Large intestine (tissue), 3 donors: ENCODE data around the gene MBNL2. TPM values are rescaled to one million over a fixed set of nuclear protein-coding genes. Genes with fewer than 3 reads are reported as not detected.

ENCODE experiments used
- DNase-seq, 2 donors: peaks; one replicate each; pipeline versions ENCODE4 v3.0.0 to v3.0.0-alpha.2; 2013
- H3K27ac ChIP-seq: one replicate; pipeline ENCODE4 v1.5.1; 2013; ENCODE audit warnings: low read length
- H3K27me3 ChIP-seq: 2 replicates; pipeline ENCODE4 v1.6.1; 2013; ENCODE audit warnings: low read length; ENCODE audit not compliant: control insufficient read depth, insufficient read depth
- H3K36me3 ChIP-seq: 2 replicates; pipeline ENCODE4 v1.6.1; 2013; ENCODE audit warnings: low read length; ENCODE audit not compliant: control insufficient read depth, insufficient read depth
- H3K4me1 ChIP-seq: one replicate; pipeline ENCODE4 v1.6.1; 2013; ENCODE audit warnings: low read length; ENCODE audit not compliant: control insufficient read depth, insufficient read depth
- H3K4me3 ChIP-seq: one replicate; pipeline ENCODE4 v1.5.1; 2013; ENCODE audit warnings: low read length
- H3K9me3 ChIP-seq: one replicate; pipeline ENCODE4 v1.6.1; 2013; ENCODE audit warnings: mild to moderate bottlenecking, low read depth, low read length, moderate library complexity; ENCODE audit not compliant: control insufficient read depth
- WGBS: methylation state at CpG from one replicate; pipeline ENCODE4 v1.1.5; 2013; ENCODE audit warnings: low lambda C conversion rate; ENCODE audit not compliant: insufficient coverage; 5-methylcytosine and 5-hydroxymethylcytosine counted together
- polyA plus RNA-seq: library from polyadenylated mRNA; unstranded; fragments of 120-200 nt; gene quantifications from one replicate; pipeline ENCODE4 v1.2.1, GENCODE V29; 2013

Gene MBNL2
- polyA plus RNA-seq, 1 donor = 38.6 TPM

DNA sequence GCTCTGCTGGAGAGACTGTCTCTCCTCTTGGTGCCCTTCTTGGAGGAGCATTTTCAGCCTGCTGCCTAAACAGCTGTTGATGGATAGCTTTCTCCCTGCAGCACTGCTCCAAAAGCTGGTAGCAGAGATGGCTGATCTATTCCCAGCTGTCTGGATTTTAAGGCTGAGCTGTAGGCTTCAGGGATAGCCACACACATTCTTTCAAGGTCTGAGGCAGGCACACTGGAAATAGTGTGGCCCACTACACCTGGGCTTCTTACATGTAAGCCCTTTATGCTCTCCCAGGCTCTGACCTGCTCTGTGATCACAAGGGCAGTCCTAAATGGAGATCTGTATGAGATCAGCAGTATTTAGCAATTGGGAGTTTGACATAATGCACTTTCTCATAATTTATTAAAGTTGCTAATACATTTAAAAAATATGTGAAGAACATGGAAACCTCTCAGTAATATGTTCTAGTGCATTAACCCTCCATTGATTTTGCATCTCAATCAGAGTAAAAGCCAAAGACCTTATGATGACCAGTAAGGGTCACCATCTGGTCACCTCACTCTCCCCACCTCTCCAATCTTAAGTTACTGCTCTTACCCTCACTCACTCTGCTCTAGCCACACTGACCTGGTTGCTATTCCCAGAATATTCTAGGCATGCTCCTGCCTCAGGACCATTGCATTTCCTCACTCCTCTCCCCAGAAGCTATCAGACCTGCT, 91.6 kb downstream of the MBNL2 start:
- Histone ChIP-seq H3K4me1 (no peaks in the 10 kb centered on the region), H3K4me3 (no peak overlapping the region), H3K9me3 (no peaks in the 10 kb centered on the region), H3K27me3 (no peaks in the 10 kb centered on the region), H3K36me3 (no peaks in the 10 kb centered on the region), H3K27ac (no peak overlapping the region)
- no peak for DNase-seq

DNA sequence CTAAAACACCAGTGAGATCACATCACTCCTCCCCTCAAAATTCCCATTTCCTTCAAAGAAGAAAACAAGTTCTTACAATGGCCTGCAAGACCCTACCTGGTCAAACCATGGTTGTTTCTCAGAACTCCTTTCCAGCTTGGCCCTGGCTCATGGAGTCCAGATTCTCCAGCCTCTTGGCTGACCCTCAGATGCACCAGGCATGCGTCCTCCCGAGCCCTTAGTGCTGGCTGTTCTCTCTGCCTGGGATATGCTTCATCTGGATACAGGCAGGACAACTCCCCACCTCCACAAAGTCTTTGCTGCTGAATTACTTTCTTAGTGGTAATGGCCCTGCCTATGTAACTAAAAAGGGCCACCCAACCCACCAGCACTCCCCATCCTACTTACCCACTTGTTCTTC, 94.3 kb downstream of the MBNL2 start:
- no CpG with 5 or more reads among the region's 2 CpGs for WGBS
- Histone ChIP-seq H3K36me3 (no peaks in the 10 kb centered on the region), H3K4me1 (no peaks in the 10 kb centered on the region), H3K27ac (no peak overlapping the region), H3K9me3 (no peaks in the 10 kb centered on the region), H3K27me3 (no peaks in the 10 kb centered on the region), H3K4me3 (no peak overlapping the region)
- no peak for DNase-seq

DNA sequence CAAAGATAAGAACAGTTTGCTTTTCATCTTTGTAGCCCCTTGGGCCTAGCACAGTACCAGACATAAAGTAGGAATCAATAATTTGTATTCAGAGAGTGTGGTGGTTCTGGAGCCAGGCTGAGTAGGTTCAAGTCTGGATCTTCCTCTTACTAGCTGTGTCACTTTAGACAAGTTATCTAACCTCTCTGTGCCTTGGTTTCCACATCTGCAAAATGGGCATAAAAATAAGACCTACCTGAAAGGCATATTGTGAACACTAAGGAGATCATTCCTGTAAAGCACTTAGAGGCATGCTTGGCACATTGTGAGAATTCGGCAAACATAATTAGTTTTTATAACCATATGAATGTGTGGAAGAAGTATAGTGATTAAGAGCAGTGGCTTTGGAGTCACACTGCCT, 95.8 kb downstream of the MBNL2 start:
- no peaks in the 10 kb centered on the region for H3K9me3 ChIP-seq
- H3K27me3 ChIP-seq = no peaks in the 10 kb centered on the region
- no peak overlapping the region for H3K27ac ChIP-seq
- no peaks in the 10 kb centered on the region for H3K36me3 ChIP-seq
- H3K4me1 ChIP-seq = no peaks in the 10 kb centered on the region
- WGBS = no CpG with 5 or more reads among the region's 1 CpG
- no peak overlapping the region for H3K4me3 ChIP-seq
- no peak for DNase-seq

DNA sequence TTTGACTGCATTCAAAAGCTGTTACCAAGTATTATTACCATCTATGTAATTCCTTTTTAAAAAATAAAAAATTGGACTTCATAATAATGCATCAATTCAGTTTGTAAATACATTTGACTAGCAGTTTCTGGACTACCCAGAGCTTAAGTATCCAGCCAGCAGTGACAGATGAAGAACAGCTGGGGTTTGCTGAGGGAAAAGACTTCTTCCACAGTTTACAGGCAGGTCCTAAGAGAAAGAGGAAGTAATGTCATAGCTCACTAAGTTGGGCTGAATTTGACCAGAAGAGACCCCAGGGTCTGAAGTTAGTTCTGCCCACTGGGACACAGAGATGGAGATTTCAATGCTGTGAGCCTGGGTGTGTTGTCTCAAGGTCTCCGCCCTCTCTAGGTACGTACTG, 96.4 kb downstream of the MBNL2 start:
- Histone ChIP-seq H3K9me3 (no peaks in the 10 kb centered on the region), H3K27me3 (no peaks in the 10 kb centered on the region), H3K36me3 (no peaks in the 10 kb centered on the region), H3K4me3 (no peak overlapping the region), H3K4me1 (no peaks in the 10 kb centered on the region), H3K27ac (no peak overlapping the region)
- DNase-seq = no peak
- WGBS = no CpG with 5 or more reads among the region's 2 CpGs

DNA sequence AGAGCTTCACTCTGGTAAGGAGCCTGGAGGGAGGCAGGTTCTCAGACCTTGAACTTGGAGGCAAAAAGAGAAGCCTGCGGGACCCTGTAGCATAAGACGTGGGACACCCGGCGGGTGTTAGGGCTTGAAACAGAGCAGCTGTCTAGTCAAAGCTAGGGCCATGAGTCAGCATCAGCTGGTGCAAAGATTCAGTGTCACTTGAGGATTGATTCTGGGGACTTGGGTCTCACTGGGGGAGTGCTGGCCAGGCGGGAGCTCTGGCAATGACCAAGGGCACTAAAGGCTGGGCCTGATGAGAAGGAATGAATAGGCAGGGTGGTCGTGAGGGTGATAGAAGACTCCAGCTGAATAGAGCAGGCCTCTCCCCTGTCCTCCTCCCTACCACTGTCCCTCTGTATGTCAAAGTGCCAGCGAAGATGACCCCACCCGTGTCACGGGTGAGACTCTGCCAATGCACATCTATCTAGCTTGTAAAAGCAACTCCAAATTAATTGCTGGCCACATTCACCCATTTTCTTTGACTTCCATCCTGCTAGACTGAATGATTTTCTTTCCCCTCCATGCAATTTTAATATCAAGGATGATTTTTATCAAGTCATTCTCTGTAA, 97.1 kb downstream of the MBNL2 start:
- no peaks in the 10 kb centered on the region for H3K36me3 ChIP-seq
- H3K4me1 ChIP-seq = no peaks in the 10 kb centered on the region
- no peak for DNase-seq
- no peak overlapping the region for H3K4me3 ChIP-seq
- no peaks in the 10 kb centered on the region for H3K9me3 ChIP-seq
- H3K27ac ChIP-seq = no peak overlapping the region
- no CpG with 5 or more reads among the region's 9 CpGs for WGBS
- H3K27me3 ChIP-seq = no peaks in the 10 kb centered on the region

DNA sequence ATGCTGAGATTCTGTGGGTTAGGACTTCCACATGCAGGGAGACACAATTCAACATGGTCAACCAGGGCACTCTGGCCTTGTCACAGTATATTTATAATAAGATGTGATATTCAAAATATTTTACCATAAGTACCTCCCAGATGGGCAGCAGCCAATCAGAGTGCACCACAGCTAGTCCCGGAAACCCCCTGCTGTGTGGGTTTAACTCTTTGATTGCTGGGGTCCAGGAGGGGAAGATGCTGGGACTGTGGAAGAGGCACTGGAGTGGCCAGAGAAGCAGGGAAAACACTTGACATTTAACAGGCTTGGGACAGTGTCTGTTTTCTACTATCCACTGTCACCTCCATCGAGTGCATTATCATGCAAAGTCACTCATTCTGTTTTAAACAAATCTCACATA, 99.0 kb downstream of the MBNL2 start:
- no peak for DNase-seq
- no peaks in the 10 kb centered on the region for H3K9me3 ChIP-seq
- H3K4me3 ChIP-seq = no peak overlapping the region
- H3K27ac ChIP-seq = no peak overlapping the region
- H3K4me1 ChIP-seq = no peaks in the 10 kb centered on the region
- H3K27me3 ChIP-seq = no peaks in the 10 kb centered on the region
- WGBS = no CpG with 5 or more reads among the region's 2 CpGs
- no peaks in the 10 kb centered on the region for H3K36me3 ChIP-seq

DNA sequence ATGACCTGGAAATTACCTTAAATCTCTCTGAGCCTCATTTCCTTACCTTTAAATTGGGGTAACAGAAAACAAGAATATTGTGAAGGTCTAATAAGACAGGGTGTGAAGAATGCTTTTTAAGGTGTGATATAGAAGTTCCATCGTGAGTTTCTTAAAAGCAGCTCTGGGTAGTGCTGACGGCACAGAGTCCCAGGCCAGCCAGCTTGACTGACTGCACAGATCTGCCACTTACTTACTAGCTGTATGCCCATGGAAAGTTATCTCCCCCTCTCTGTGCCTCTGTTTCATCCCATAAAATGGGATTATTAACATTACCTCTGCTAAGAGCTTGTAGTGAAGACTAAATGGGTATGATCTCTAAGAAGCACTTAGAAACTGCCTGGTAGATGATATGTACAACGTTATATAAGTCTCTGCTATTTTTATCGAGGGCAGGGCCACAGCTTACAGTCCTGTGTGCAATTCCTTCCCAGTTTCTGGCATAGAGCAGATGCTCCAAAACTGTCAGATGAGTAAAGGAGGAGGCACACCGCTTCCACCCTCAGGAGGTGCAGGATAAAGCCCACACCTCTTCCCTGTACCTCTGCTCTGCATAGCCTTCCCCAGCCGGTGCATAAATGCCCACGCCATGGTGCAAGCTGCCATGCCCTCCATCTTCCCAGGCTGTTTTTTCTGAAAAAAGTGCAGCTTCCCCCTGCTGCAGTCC, 99.6 kb downstream of the MBNL2 start:
- H3K9me3 ChIP-seq = no peaks in the 10 kb centered on the region
- no peak overlapping the region for H3K4me3 ChIP-seq
- H3K36me3 ChIP-seq = no peaks in the 10 kb centered on the region
- 100% methylated on average over 1 of the region's 7 CpGs for WGBS
- no peaks in the 10 kb centered on the region for H3K27me3 ChIP-seq
- no peaks in the 10 kb centered on the region for H3K4me1 ChIP-seq
- DNase-seq = no peak
- H3K27ac ChIP-seq = no peak overlapping the region

DNA sequence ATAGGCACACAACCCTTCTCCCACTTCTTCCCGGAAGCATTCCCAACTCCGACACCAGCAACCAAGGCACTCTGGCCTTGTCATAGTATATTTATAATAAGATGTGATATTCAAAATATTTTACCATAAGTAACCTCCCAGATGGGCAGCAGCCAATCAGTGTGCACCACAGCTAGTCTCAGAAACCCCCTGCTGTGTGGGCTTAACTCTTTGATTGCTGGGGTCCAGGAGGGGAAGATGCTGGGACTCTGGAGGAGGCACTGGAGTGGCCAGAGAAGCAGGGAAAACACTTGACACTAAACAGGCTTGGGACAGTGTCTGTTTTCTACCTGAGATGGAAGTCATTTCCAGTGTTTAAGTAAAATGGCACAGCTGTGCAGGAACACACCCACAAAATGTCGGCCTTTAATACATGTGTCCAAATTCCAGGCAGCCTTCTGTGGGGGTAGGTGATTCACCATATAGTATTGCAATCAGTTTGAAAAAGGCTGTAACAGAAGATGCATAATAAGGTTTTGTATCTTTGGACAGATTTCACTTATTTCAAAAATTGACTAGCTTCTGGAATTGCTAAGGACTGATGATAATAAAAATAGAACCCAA, 100.7 kb downstream of the MBNL2 start:
- no peaks in the 10 kb centered on the region for H3K27me3 ChIP-seq
- no peaks in the 10 kb centered on the region for H3K9me3 ChIP-seq
- DNase-seq = no peak
- WGBS = no CpG with 5 or more reads among the region's 3 CpGs
- H3K36me3 ChIP-seq = no peaks in the 10 kb centered on the region
- no peak overlapping the region for H3K27ac ChIP-seq
- no peaks in the 10 kb centered on the region for H3K4me1 ChIP-seq
- H3K4me3 ChIP-seq = no peak overlapping the region

DNA sequence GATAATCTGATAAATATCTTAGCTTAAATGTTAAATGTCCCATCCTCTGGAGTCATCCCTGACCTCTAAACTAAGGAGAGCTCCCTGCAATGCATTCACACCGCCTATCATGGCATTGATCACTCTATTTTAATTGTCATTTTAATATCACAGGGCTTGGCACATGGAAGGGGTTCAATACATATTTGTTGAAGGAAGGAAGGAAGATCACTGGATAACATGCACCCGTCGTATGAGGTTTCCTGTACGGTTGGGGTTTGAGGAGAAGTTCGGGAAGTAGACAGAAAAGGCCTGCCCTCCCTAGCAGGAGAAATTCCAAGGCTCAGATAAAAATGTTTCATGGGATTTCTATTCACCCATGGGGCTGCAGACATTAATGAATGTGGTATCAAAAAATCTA, 102.0 kb downstream of the MBNL2 start:
- 92% methylated on average over 2 of the region's 5 CpGs for WGBS
- Histone ChIP-seq H3K4me3 (no peak overlapping the region), H3K9me3 (no peaks in the 10 kb centered on the region), H3K36me3 (no peaks in the 10 kb centered on the region), H3K27ac (no peak overlapping the region), H3K4me1 (no peaks in the 10 kb centered on the region), H3K27me3 (no peaks in the 10 kb centered on the region)
- DNase-seq = no peak

DNA sequence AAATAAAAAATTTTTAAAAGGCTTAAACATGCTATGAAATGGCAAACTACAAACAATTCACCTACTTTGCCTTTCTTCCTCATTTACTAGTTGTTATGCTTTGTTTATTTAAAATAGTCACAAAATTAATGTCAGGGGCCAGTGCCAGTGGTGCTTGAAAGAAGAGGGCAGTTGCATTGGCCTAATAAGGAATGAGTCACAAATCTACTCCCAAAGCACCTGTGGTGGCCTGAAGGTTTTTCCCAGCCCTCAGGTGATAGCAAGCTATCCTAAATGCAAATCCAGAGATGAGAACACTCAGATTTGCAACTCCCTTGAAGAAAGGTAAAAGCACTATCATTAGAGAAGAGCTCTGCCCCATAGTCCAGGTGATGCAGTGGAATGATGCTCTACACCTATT, 103.6 kb downstream of the MBNL2 start:
- Histone ChIP-seq H3K4me3 (no peak overlapping the region), H3K4me1 (no peaks in the 10 kb centered on the region), H3K27ac (no peak overlapping the region), H3K27me3 (no peaks in the 10 kb centered on the region), H3K9me3 (no peaks in the 10 kb centered on the region), H3K36me3 (no peaks in the 10 kb centered on the region)
- DNase-seq = no peak
